Gastrocnemius medialis (tissue), 4 donors: ENCODE results near the gene DIRAS2.

ENCODE experiments used
- CTCF ChIP-seq, 5 experiments: fragments of 450-650 bp in 3 of 5; fragments of 200-600 bp in 2 of 5; sonication (generic) in 2 of 5; IDR thresholded peaks in 4 of 5; conservative IDR thresholded peaks in 1 of 5; 1 replicate in 4 of 5; 2 replicates in 1 of 5; pipeline ENCODE4 v1.5.1; 2016 to 2019; ENCODE audit warnings: antibody characterized with exemption in 5 of 5, mild to moderate bottlenecking in 3 of 5, moderate library complexity in 3 of 5
- POLR2A ChIP-seq, 2 donors: fragments of 450-650 bp; IDR thresholded peaks; one replicate each; pipeline ENCODE4 v1.6.1; 2017; ENCODE audit warnings: antibody characterized with exemption in 2 of 2, mild to moderate bottlenecking in 2 of 2, moderate library complexity in 2 of 2

- TF ChIP-seq CTCF (IDR thresholded peaks at IDR 0.05 in 4 of 5, conservative IDR thresholded peaks at IDR 0.05 in 1 of 5) (no peak), POLR2A (IDR thresholded peaks at IDR 0.05) (no peak)
Observed at GRCh38 chr9:90607701-90608516, 34.7 kb downstream of the DIRAS2 start.
